Right lobe of liver (tissue), 4 donors: Measurements from ENCODE around the gene ISYNA1.

Source experiments
- CTCF ChIP-seq, 4 donors: fragments of 200-600 bp in 3 of 4; fragments of 450-650 bp in 1 of 4; IDR thresholded peaks; one replicate each; pipeline versions ENCODE4 v1.5.1 to v1.8.0; 2016 to 2022; ENCODE audit warnings: antibody characterized with exemption in 4 of 4, mild to moderate bottlenecking in 2 of 4
- POLR2A ChIP-seq: fragments of 450-650 bp; IDR thresholded peaks from one replicate; pipeline ENCODE4 v1.6.1; 2017; ENCODE audit warnings: antibody characterized with exemption, mild to moderate bottlenecking
- donor health status: DM: no; HTN: no; CAD: no.
- donor health status: DM: no; HTN: no; CAD: no.
- donor health status: DM: no; HTN: yes; CAD: no.

- TF ChIP-seq CTCF (IDR thresholded peaks at IDR 0.05): no peak
- no peak for TF ChIP-seq POLR2A
Observed at GRCh38 chr19:18460900-18461299, 23.0 kb upstream of the ISYNA1 start.
